ENCODE data around the gene KIAA2012.

DNA sequence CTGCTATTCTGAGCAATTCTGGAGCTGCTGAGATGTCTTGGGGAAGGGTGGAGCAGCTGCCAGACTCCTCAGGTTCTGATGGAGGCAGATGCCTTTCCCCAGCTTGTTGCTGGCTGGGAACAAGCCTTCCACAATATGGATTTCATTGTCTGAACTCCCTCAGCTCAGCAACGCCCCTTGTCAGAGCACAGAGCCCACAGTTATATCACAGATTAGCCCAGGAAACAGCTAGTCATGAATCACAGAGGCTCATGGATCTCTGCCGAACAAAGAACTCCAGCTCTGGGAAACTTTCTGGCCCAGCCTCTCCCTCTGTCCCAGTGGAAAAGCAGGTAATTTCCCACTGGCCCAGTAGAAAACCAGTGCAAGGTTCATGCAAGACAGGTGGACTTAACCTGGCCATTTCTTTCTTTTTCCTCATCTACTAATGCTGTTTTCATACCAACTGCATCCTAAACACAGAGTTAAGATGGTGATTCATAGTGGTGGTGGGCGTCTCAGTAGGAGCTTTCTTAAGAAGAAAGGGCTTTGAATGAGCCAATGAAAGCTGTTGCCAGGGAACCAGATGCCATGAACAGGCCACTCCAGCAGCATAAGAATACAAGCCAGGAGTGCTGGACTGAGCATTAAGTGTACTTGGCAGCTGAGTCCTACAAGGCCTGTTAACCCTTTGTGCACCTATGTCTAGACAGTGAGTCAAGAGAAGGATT, 8.7 kb upstream of the KIAA2012 start:
- no peak for TF ChIP-seq POLR2A (IDR thresholded peaks at IDR 0.05; ENCODE audit: low read length)
- TF ChIP-seq GATA1 (IDR thresholded peaks at IDR 0.05; ENCODE audit: low read depth, low read length): no peak

Measured in erythroblast (primary cell).